ENCODE measurements around the gene OR8G1.
"Not testable (repeated sequence)": the region's sequence is repeated elsewhere in the genome, so short reads cannot be mapped to it uniquely, and the experiment has no call there.

Gene OR8G1

DNA sequence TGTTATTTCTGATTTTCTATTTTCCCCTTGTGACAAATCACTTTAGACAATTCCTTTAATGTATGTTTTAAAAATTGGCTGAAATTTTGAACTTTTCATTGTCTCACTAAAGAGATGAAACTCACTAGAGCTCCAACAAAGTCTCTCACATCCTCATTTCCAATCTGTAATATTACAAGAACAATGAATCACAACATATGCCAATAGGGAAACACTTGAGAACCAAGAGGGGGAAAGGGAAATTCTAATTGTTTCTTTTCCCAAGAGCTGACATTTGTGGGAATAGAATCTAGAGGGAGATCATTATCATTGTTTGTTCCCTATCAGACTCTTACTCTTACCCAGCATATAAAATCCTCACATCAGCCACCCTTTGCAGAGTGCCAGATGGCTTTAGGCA, 29.6 kb upstream of the OR8G1 start:
- no peak for DNase-seq (ENCODE audit: low read depth)
- H3K4me3 ChIP-seq (ENCODE audit: low read length): no peak overlapping the region
- TF ChIP-seq, protein P1, sequence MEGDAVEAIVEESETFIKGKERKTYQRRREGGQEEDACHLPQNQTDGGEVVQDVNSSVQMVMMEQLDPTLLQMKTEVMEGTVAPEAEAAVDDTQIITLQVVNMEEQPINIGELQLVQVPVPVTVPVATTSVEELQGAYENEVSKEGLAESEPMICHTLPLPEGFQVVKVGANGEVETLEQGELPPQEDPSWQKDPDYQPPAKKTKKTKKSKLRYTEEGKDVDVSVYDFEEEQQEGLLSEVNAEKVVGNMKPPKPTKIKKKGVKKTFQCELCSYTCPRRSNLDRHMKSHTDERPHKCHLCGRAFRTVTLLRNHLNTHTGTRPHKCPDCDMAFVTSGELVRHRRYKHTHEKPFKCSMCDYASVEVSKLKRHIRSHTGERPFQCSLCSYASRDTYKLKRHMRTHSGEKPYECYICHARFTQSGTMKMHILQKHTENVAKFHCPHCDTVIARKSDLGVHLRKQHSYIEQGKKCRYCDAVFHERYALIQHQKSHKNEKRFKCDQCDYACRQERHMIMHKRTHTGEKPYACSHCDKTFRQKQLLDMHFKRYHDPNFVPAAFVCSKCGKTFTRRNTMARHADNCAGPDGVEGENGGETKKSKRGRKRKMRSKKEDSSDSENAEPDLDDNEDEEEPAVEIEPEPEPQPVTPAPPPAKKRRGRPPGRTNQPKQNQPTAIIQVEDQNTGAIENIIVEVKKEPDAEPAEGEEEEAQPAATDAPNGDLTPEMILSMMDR (IDR thresholded peaks at IDR 0.05; ENCODE audit: insufficient read depth, low read depth, low read length, missing control alignments): no peak

DNA sequence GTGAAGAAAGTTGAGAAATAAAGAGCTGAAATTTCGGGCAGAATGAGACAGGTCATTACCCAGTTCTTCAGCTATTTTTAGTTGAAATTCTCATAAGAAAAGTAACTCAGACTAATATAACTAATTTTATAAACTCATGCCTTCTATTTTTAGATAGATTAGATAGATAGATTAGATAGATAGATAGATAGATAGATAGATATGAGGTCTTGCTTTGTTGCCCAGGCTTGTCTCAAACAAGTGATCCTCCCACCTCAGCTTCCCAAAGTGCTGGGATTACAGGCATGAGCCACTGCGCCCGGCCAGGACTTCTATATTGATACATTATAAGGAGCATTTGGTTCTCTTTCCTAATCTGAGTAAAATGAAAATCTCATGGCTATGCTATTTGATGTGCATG, 26.9 kb upstream of the OR8G1 start:
- DNase-seq (ENCODE audit: low read depth): no peak
- no peak overlapping the region for H3K4me3 ChIP-seq (ENCODE audit: low read length)
- TF ChIP-seq, protein P1 (IDR thresholded peaks at IDR 0.05; ENCODE audit: insufficient read depth, low read depth, low read length, missing control alignments): no peak

DNA sequence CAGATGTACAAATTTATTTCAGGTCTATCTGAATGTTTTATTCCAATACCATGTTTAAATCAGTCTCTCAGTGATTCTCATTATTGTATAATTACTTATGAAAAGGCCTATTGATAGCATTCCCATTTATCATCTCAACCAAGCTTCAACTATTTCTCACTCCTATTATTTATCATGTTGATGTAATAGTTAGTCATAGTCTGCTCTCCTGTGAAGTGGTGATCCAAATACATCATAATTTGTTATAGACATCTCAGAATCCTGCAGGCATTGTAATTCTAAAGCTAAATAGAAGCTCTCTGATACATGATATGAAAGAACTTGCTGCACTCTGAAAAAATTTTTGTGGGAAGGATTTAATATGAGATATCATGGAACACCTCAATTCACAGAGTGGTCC, 21.8 kb upstream of the OR8G1 start:
- TF ChIP-seq, protein P1 (IDR thresholded peaks at IDR 0.05; ENCODE audit: insufficient read depth, low read depth, low read length, missing control alignments): no peak
- DNase-seq (ENCODE audit: low read depth): peak; percentile 59
- H3K4me3 ChIP-seq (ENCODE audit: low read length): no peak overlapping the region

DNA sequence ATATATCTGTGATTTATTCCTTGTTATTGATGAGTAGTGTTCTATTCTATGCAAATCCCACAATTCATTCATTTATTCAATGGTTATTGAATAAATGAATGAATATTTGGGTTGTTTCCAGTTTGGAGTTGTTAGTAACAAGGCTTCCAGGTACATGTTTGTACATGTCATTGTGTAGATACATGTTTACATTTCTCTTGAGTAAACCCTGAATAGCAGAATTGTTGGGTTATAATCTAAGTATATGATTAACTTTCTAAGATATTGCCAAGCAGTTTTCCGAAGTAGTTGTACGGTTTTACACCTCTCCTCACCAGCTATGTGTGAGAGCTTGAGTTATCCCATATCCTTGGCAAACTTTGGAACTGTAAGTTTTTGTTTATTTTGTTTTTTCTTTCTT, 18.5 kb upstream of the OR8G1 start:
- peak; percentile 63 for DNase-seq (ENCODE audit: low read depth)
- no peak overlapping the region for H3K4me3 ChIP-seq (ENCODE audit: low read length)
- TF ChIP-seq, protein P1 (IDR thresholded peaks at IDR 0.05; ENCODE audit: insufficient read depth, low read depth, low read length, missing control alignments): no peak

DNA sequence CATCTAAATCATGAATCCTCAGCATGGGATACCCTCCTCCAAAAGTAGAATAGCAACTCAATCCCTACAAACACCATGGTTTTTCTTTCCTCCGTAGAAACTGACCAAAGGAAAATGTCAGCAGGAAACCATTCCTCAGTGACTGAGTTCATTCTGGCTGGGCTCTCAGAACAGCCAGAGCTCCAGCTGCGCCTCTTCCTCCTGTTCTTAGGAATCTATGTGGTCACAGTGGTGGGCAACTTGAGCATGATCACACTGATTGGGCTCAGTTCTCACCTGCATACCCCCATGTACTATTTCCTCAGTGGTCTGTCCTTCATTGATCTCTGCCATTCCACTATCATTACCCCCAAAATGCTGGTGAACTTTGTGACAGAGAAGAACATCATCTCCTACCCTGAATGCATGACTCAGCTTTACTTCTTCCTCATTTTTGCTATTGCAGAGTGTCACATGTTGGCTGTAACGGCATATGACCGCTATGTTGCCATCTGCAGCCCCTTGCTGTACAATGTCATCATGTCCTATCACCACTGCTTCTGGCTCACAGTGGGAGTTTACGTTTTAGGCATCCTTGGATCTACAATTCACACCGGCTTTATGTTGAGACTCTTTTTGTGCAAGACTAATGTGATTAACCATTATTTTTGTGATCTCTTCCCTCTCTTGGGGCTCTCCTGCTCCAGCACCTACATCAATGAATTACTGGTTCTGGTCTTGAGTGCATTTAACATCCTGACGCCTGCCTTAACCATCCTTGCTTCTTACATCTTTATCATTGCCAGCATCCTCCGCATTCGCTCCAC, 16.1 kb upstream of the OR8G1 start:
- not testable (repeated sequence) for DNase-seq (ENCODE audit: low read depth)

DNA sequence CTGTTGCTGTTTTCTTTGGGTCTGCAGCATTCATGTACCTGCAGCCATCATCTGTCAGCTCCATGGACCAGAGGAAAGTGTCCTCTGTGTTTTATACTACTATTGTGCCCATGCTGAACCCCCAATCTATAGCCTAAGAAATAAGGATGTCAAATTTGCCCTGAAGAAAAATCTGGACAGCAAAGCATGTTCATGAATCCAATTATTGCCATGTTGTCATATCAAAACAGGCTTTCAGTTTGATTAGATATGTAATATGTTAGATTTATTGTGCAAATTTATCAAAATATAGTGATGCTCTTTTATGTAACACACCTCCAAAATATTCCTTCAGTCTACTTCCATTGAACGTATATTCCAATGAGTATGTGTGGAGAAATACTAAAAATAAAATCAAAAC, 15.4 kb upstream of the OR8G1 start:
- no peak overlapping the region for H3K4me3 ChIP-seq (ENCODE audit: low read length)
- TF ChIP-seq, protein P1 (IDR thresholded peaks at IDR 0.05; ENCODE audit: insufficient read depth, low read depth, low read length, missing control alignments): no peak
- DNase-seq (ENCODE audit: low read depth): no peak

More for the DNA sequence above, 16.1 kb upstream of the OR8G1 start:
- H3K4me3 ChIP-seq (ENCODE audit: low read length): not testable (repeated sequence)

DNA sequence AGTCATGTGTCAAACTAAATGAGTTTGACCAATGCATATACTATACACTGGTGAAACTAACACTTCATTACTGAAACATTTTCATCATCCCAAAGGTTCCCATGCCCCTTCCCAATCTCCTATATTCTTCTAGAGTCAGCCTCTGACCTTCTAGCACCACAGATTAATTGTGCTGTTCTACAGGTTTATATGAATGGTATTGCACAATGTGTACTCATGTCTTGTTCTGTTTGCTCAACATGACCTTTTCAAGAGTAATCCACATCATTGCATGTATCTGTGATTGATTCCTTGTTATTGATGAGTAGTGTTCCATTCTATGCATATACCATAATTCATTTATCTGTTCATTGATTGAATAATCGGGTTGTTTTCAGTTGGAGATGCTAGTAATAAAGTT, 7.5 kb upstream of the OR8G1 start:
- DNase-seq (ENCODE audit: low read depth): peak; percentile 17
- no peak overlapping the region for H3K4me3 ChIP-seq (ENCODE audit: low read length)
- TF ChIP-seq, protein P1 (IDR thresholded peaks at IDR 0.05; ENCODE audit: insufficient read depth, low read depth, low read length, missing control alignments): no peak
